HG03103 (cell line): Measurements from ENCODE around the gene SLC11A2.
"Not testable (repeated sequence)": the region's sequence is repeated elsewhere in the genome, so short reads cannot be mapped to it uniquely, and the experiment has no call there.

Source experiments
- ATAC-seq: cut with Tn5 transposase; IDR thresholded peaks from one replicate; pipeline ENCODE4 v1.9.1; 2021; ENCODE audit warnings: low read depth; ENCODE audit not compliant: unreplicated experiment

SLC11A2 gene

DNA sequence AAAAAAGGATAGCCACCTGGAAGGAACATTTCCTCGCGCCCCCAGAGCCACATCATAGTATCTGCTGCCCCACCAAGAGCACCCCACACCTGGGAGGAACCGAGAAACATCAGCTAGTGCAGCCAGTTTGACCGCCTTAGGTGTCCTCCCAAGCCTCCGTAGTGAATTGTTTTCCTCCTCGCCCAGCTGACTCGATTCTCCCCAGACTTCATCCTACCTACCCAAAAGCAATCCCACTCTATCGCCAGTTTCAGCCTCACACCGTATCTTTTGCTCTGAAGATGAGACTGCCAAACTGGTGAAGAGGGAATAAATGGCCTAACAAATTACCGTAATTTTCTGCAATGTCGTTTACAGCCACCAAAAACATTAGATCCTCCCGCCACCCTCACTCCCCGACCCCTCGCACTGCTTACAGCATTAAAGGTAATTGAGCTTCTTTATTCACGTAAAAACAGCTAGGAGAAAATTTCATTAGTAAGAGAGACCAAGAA lies 1.2 kb upstream of the SLC11A2 start:
- ATAC-seq: no peak

DNA sequence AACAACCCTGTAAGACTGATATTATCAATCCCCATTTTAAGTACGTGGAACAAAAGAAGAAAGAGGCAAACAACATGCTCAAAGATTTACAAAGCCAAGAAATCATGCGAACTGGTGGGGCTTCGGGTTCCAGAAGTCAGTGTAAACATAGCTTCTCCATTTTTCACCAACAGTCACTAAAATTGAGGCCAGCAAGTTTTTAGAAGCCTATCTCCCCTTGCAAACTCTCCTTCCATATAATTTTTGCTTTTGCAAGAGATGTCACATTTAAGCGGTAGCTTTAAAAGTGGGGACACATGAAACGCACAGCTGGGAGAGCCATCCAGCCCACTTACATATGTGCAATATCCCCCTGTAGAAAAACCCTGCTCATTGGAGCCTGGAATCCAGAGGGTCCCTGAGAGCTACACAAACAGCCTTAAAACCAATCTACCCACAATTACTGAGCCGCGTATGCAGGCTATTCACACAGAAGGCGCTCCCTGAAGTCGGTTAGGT lies 797 bp downstream of the SLC11A2 start:
- ATAC-seq: no peak

DNA sequence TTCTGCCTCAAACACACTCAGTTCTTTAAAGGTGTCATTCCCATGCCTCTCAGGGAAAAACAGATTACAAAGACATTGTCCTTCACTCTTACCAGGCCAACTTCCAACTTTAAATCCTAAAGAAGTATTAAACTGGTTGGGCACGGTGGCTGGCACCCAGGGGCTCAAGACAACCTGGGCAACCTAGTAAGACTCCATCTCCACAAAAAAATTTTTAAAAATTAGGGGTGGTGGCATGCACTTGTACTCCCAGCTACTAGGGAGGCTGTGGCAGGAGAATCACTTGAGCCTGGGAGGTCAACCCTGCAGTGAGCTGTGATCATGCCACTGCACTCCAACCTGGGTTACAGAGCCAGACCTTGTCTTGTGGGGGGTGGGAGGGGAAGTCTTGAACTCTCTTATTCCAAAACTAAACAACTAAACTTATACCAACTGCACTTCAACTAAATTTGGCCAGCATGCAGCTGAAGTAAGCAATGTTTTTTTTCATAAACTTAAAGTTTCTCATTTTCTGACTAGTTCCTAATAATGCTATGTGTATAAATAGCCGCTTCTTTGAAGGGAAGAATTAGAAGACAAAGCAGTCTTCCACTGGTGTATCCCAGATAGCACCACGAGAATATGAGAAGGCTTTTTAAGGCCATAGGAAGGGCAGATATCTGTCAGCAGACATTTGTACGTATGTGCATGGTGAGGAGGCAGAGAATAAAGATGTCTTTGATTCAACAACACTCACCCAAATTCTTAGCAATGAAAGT lies 2.4 kb downstream of the SLC11A2 start:
- ATAC-seq: no peak

DNA sequence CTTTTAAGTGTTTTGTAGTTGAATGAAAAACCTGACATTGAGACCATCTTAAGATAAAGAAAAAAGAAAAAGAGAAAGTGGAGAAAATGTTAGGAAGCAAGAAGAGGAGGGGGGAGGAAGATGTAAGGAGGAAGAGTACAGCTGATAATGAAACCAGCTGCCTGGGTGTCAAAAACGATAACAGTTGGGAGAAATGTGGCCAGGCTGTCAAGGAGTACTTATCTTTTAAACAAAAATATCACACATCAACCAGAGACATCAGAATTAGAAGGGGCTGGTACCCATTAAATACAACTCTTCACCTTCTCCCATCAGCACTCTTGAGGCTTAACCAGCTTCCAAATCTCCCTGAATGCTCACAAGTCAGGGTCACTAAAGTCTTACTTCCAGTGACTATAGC lies 4.5 kb downstream of the SLC11A2 start:
- no peak for ATAC-seq

DNA sequence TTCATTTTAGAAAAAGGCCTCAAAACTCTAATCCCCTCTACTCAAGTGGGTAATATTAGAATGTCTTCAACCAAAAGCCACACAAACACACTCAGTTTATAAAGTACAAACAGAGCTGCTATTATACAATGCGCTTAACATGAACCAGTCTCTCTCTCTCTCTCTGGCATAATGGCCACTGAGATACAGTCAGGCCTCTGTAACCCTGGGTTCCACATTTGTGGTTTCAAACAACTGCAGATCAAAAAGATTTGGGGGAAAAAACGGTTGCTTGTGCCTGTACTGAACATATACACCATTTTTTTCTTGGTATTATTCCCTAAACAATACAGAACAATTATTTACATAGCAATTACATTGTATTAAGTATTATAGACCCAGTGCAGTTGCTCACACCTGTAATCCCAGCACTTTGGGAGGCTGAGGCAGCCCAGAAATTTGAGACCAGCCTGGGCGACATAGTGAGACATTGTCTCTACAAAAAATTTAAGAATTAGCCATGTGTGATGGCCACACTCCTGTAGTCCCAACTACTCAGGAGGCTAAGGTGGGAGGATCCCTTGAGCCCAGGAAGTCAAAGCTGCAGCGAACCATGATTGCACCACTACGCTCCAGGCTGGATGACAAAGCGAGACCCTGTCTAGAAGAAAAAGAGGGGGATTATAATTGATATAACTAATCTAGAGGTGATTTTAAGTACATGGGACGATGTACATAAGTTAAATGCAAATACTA lies 5.6 kb downstream of the SLC11A2 start:
- ATAC-seq: no peak

DNA sequence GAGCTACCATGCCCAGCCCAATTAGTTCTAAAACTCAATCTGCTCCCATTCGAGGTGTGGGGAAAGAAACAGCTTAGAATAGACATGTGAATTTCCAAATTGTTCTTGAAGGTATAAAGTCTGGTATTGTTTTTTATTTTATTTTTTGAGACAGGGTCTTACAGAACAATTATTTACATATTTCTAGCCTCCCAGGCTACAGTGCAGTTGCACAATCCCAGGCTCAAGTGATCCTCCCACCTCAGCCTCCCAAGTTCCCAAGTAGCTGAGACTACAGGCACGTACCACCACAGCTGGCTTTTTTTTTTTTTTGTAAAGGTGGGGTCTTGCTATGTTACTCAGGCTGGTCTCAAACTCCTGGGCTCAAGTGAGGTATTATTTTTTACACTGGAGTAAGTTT lies 6.3 kb downstream of the SLC11A2 start:
- ATAC-seq: no peak

DNA sequence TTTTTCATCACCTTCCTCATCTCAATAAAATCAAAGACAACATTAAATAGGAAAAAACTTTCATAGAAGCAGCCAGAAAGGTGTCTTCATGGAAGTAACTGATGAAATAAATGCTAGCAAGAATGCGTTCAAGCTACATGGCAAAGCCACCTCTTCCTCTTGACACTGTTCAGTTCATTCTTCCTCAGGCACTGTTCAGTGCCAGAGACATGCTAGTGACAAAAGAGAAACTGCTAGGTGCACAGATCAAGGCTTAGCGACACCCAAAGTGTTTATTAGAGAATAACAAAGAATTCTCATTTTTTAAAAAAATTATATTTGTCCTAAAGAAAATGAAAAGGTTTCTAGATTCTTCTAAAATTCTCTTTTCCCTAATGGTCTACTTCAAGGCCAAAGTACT lies 7.2 kb downstream of the SLC11A2 start:
- no peak for ATAC-seq

DNA sequence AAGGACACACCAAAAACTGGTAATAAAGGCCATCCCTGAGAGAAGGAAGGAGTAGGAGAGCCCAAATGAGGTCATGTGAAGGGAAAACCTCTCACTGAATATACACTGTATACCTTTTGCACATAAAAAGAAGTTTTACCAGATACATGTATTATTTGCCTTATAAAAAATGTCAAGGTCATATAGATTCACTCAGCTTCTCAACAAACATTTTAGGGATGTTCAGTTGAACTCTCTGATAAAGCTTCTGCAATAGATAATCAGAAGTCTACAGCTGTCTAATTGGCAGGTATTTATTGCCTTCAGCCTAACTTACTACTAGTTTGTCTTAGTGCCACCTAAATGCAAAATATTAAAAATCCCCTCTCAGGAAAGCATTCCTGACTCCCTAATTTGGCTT lies 8.7 kb downstream of the SLC11A2 start:
- no peak for ATAC-seq

DNA sequence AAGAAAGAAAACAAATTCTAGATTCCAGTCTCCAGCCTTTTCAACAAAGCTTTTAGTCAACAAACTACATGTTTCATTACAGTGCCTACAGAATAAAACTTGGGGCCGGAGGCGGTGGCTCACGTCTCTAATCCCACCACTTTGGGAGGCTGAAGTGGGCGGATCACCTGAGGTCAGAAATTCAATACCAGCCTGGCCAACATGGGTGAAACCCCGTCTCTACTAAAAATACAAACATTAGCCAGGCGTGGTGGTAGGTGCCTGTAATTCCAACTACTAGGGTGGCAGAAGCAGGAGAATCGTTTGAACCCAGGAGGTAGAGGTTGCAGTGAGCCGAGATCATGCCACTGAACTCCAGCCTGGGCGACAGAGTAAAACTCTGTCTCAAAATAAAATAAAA lies 11.7 kb downstream of the SLC11A2 start:
- ATAC-seq: not testable (repeated sequence)

DNA sequence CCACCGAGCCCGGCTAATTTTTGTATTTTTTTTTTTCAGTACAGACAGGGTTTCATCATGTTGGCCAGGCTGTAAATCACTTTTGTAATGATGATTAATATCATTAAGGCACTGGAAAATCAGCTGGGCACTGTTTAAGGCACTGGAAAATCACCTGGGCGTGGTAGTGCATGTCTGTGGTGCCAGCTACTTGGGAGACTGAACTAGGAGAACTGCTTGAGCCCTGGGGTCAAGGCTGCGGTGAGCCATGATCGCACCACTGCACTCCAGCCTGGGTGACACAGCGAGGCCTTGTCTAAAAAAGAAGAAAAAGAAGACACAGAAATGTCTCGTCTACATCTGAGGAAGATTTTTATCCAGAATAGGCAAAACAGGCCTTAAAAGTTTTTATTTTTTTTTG lies 12.7 kb downstream of the SLC11A2 start:
- ATAC-seq: no peak

DNA sequence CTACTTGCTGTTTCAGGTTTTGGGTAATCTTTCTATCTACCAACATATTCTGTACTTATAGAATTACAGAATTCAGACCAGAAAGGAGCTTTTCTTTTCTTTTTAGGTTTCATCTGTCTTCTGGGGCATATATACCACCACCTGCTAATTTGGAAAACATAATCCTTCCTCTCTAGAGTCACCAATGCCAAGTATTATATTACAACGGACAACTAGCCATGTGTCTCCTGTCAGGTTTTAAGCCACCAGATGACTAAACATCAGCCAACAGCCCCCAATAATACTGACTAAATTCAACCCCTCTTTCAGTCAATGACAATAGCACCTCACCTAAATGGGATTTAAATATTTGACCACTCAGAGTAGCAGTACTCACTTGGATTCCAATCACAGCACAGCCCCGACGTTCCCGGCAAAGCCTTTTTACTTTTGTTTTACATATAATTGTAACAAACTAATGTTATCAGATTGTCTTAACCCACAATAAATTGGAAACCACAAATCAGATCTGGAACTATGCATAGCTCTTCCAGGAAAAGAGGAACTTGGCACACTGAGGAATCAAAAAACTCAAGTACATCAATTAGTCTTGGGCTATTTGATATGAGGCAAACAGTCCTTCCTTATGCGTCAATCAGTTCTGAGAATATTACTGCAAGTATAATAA lies 13.5 kb downstream of the SLC11A2 start:
- no peak for ATAC-seq

DNA sequence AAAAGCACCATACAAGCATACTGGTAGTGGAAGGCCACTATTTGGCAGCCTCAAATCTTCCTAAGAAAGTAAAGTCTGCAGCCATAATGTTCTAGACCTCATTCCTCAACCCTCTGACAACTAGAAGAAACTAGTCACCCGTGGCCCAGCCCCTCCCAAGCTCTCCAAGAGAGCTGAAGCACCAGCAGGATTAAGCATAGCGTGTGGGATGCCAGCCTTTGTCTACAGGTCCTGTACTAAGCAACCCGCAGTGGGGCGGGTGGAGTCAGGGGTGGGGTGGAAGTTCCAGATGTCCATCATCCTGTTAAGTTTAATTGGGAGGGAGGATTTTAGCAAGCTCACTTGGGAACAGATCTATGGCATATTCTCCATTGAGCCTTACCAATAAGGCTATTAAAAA lies 14.2 kb downstream of the SLC11A2 start:
- ATAC-seq: no peak

DNA sequence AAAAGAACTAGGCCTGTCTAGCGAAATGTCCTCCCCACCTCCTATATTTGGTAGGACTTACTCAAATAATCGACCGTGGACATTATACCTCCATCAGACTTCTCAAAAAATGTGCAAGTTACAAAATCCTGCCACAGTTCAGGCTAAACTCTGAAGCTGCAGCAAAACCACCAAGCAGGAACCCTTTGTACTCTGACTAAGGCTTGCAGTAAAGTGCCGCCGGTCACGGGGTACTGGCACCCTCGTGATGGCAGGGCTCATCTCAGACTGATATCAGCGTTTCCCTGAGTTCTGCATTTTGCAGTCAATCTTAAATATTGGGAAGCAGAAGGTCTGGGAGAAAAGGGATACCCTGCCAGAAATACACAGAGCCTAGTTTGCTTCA lies 17.1 kb downstream of the SLC11A2 start:
- no peak for ATAC-seq

DNA sequence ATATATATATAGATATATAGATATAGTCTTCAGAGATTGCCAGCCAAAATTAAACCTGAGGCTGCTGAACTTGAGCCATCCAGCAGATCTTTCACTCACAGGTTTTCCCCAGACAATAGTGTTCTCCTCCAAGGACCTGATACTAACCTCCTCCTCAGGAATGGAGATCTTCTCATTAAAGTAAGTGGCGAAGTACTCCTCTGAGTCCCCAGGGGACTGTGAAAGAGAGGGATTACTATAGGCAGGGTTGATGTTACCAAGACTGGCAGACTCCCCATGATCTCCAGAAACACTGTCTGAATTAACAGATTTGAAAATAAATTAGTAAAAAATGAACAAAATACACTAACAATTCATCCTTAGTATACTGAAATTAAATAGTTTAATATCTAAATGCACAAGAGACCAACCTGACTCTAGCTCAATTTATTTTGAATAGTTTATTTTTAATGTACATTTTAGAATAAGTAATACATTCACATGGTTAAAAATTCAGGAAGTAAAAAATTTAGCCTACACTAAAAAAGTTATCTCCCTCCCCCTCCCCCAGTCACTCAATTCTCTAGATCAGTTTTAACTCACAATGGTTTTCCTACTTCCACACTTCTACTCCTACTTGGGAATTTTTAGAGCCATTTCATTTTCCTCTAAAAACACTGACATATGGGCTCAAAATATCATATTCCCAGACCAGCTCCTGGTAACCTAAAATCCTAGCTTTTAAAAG lies 17.7 kb downstream of the SLC11A2 start:
- ATAC-seq: no peak

DNA sequence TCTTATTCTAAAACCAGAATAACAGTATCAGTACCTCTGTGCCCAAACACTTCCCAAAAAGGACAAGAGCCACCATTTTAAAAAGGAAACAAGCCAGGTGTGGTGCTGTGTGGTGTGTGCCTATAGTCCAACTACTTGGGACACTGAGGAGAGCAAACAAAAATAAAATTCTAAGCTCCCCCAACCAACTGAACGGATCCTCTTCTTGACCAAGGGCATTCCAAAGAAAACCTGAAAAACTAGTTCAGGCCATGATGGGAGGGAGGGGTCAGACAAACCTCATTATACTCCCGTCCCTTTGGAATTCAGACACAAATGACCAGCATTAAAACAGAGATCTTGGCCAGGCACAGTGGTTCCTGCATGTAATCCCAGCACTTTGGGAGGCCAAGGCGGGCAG lies 20.5 kb downstream of the SLC11A2 start:
- no peak for ATAC-seq

DNA sequence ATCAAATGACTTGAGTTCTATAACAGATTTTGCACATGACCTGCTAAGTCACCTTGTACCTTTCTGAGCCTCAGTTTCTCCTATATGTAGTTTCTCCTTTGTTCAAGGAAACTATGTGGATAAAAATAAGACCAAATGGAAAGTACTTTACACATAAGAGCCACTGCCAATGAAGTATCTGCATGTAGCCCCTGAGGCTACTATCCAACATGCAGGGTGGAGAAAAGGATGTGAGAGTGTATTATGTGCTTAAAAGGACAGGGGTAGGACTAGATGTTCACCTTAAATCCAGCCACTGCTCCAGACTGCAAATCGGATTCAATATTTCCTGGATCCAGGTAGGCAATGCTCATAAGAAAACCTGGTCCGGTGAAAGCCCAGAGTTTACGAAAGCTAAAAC lies 21.2 kb downstream of the SLC11A2 start:
- ATAC-seq: no peak

DNA sequence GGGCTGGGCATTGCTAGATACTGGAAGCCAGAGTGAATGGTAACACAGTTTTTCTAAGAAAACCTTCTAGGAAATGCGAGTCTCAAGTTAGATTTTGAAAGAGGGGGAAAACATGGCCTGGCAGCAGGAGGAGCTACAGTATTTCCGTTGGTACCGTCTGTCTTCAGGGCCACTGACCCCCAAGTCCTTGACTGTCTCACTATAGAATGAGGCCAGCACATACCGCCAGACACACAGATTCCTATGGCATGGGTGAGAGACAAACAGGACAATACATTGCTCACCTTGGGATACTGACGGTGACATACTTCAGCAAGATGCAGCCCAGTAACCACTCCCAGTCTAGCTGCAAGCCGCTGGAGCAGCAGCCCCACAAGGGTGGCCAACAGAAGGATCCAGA lies 21.7 kb downstream of the SLC11A2 start:
- no peak for ATAC-seq

DNA sequence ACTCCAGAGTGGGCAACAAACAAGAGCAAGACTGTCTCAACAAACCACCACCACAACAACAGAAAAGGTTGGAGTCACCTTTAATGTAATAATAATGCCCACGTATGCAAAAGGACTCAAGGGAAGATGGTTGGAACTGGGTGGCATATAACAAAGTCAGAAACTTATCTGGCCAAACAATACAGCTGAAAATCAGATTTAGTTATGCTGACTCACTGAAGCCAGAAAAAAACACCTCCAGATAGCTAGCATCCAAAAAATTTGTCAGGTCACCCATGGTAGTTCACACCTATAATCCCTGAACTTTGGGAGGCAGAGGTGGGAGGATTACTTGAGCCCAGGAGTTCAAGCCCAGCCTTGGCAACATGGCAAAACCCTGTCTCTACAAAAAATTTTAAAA lies 24.4 kb downstream of the SLC11A2 start:
- no peak for ATAC-seq

DNA sequence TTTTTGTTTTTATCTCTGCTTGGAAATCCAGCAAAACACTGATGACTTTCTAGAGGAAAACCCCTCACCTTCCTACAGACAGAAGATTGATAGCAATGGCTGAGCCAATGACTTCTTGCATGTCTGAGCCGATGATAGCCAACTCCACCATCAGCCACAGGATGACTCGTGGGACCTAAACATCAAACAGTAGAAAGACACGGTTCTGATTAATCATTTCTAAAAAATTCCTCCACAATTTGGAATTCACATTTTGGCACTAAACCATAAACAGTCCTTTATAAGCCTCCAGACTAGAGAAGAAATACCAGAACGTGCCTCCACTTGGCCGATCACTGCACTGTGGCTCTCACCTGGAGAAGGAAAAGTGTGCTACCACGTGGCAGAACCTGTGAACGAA lies 25.9 kb downstream of the SLC11A2 start:
- ATAC-seq: no peak

DNA sequence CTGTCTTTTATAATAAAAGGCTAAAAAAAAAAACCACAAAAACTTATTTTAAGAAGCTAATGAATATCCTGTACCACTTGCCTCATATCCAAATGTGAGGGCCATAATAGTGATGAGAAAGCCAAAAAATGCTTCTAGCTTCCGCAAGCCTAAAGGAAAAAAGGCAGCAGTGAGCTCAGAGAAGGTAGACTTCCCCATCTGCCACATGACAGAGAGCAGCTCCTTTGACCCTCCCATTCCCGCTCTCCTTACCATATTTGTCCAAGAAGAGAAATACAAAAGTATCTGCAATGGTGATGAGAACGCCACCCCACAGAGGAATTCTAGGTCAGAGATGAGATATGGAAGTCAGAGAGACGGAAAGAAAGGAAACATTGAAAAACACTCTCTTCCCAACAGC lies 27.1 kb downstream of the SLC11A2 start:
- no peak for ATAC-seq

DNA sequence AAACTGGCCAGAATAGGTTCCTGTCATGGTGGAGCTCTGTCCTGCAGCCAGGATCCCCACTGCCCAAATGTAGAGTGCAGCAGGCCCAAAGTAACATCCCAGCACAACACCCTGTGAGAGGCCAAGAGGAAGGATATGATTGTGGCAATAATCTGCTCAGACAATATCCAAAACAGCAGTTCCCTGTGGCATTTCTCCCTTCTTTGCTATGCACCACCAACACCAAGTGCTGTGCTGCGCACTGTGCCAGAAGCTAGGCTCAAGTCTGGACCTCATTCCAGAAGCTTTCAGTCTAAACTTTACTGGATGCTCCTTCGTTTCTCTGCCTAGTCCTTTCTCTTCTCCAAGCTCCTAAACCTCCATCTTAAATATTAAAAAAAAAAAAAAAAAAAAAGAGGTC lies 33.4 kb downstream of the SLC11A2 start:
- no peak for ATAC-seq
